Measurements from ENCODE around the gene SDHC. TPM values are rescaled to one million over a fixed set of nuclear protein-coding genes. Genes with fewer than 3 reads are reported as not detected.
"Not testable (repeated sequence)": the region's sequence is repeated elsewhere in the genome, so short reads cannot be mapped to it uniquely, and the experiment has no call there.

Gene SDHC
- total and polyA plus RNA-seq, 4 donors = 44.3 to 247 (median 96.7) TPM

- Histone ChIP-seq H3K9me3 (ENCODE audit: control insufficient read depth in 4 of 4, low read length in 3 of 4) (no peaks in the 10 kb centered on the region), H3K4me3 (ENCODE audit: low read depth in 1 of 3, low read length in 3 of 3) (no peak overlapping the region), H3K9ac (ENCODE audit: low read depth in 1 of 2, low read length in 2 of 2) (no peak overlapping the region), H3K27me3 (ENCODE audit: control insufficient read depth in 4 of 4, insufficient read depth in 4 of 4, low read length in 3 of 4) (no peaks in the 10 kb centered on the region), H3K27ac (ENCODE audit: low read depth in 1 of 2, low read length in 2 of 2) (no peak overlapping the region), H3K4me1 (ENCODE audit: control insufficient read depth in 4 of 4, insufficient read depth in 4 of 4, low read length in 3 of 4) (peaks cover 0 to 7% (median 0%) of the 10 kb centered on the region in 4 donors), H3K36me3 (ENCODE audit: control insufficient read depth in 4 of 4, insufficient read depth in 3 of 4, low read depth in 1 of 4, low read length in 3 of 4) (no peaks in the 10 kb centered on the region)
- DNase-seq (ENCODE audit: low spot score) = no peak
- WGBS = 90% methylated on average over 6 of the region's 6 CpGs
- TF ChIP-seq YY1 (IDR thresholded peaks at IDR 0.05) (no peak), REST (IDR thresholded peaks at IDR 0.05) (no peak), RXRA (IDR thresholded peaks at IDR 0.05) (no peak), FOXA1 (IDR thresholded peaks at IDR 0.05) (no peak), HNF4A (conservative IDR thresholded peaks at IDR 0.05) (no peak), ATF3 (IDR thresholded peaks at IDR 0.05) (no peak), SP1 (IDR thresholded peaks at IDR 0.05) (no peak), EGR1 (IDR thresholded peaks at IDR 0.05; ENCODE audit: low read depth in 2 of 2) (no peak)
Measured at GRCh38 chr1:161407451-161407985, 93.3 kb downstream of the SDHC start.

- Histone ChIP-seq H3K9me3 (ENCODE audit: control insufficient read depth in 4 of 4, low read length in 3 of 4) (no peaks in the 10 kb centered on the region), H3K9ac (ENCODE audit: low read depth in 1 of 2, low read length in 2 of 2) (no peak overlapping the region), H3K27me3 (ENCODE audit: control insufficient read depth in 4 of 4, insufficient read depth in 4 of 4, low read length in 3 of 4) (no peaks in the 10 kb centered on the region), H3K4me1 (ENCODE audit: control insufficient read depth in 4 of 4, insufficient read depth in 4 of 4, low read length in 3 of 4) (peaks cover 0 to 7% (median 0%) of the 10 kb centered on the region in 4 donors), H3K4me3 (ENCODE audit: low read depth in 1 of 3, low read length in 3 of 3) (no peak overlapping the region), H3K36me3 (ENCODE audit: control insufficient read depth in 4 of 4, insufficient read depth in 3 of 4, low read depth in 1 of 4, low read length in 3 of 4) (no peaks in the 10 kb centered on the region), H3K27ac (ENCODE audit: low read depth in 1 of 2, low read length in 2 of 2) (no peak overlapping the region)
- TF ChIP-seq ATF3 (IDR thresholded peaks at IDR 0.05) (no peak), EGR1 (IDR thresholded peaks at IDR 0.05; ENCODE audit: low read depth in 2 of 2) (no peak)
- 72% methylated on average over 3 of the region's 3 CpGs for WGBS
- DNase-seq (ENCODE audit: low spot score) = no peak
Measured at GRCh38 chr1:161408429-161409052, 94.4 kb downstream of the SDHC start.

- H3K4me1 ChIP-seq (ENCODE audit: control insufficient read depth in 4 of 4, insufficient read depth in 4 of 4, low read length in 3 of 4); H3K9me3 ChIP-seq (ENCODE audit: control insufficient read depth in 4 of 4, low read length in 3 of 4); DNase-seq (ENCODE audit: low spot score); H3K27me3 ChIP-seq (ENCODE audit: control insufficient read depth in 4 of 4, insufficient read depth in 4 of 4, low read length in 3 of 4); H3K9ac ChIP-seq (ENCODE audit: low read depth in 1 of 2, low read length in 2 of 2); H3K4me3 ChIP-seq (ENCODE audit: low read depth in 1 of 3, low read length in 3 of 3); H3K36me3 ChIP-seq (ENCODE audit: control insufficient read depth in 4 of 4, insufficient read depth in 3 of 4, low read depth in 1 of 4, low read length in 3 of 4): not testable (repeated sequence)
- peak overlapping the region in 1 of 2 donors; percentile 20 for H3K27ac ChIP-seq (ENCODE audit: low read depth in 1 of 2, low read length in 2 of 2)
- WGBS = 83% methylated on average over 13 of the region's 13 CpGs
Measured at GRCh38 chr1:161409848-161410635, 95.9 kb downstream of the SDHC start.

GRCh38 chr1:161410636-161410970, 96.4 kb downstream of the SDHC start:
- H3K27me3 ChIP-seq (ENCODE audit: control insufficient read depth in 4 of 4, insufficient read depth in 4 of 4, low read length in 3 of 4); H3K36me3 ChIP-seq (ENCODE audit: control insufficient read depth in 4 of 4, insufficient read depth in 3 of 4, low read depth in 1 of 4, low read length in 3 of 4); H3K27ac ChIP-seq (ENCODE audit: low read depth in 1 of 2, low read length in 2 of 2); DNase-seq (ENCODE audit: low spot score); H3K4me1 ChIP-seq (ENCODE audit: control insufficient read depth in 4 of 4, insufficient read depth in 4 of 4, low read length in 3 of 4); H3K4me3 ChIP-seq (ENCODE audit: low read depth in 1 of 3, low read length in 3 of 3); H3K9me3 ChIP-seq (ENCODE audit: control insufficient read depth in 4 of 4, low read length in 3 of 4); H3K9ac ChIP-seq (ENCODE audit: low read depth in 1 of 2, low read length in 2 of 2): not testable (repeated sequence)
- 90% methylated on average over 4 of the region's 4 CpGs for WGBS

Data from liver (tissue), 9 donors.